HG03432 (cell line): Measurements from ENCODE around the gene CDK3.
"Not testable (repeated sequence)": the region's sequence is repeated elsewhere in the genome, so short reads cannot be mapped to it uniquely, and the experiment has no call there.

Experiments used
- ATAC-seq: cut with Tn5 transposase; IDR thresholded peaks from one replicate; pipeline ENCODE4 v1.9.1; 2021; ENCODE audit warnings: mild to moderate bottlenecking, moderate library complexity; ENCODE audit not compliant: unreplicated experiment

The CDK3 gene

GRCh38 chr17:76036497-76037261, 36.0 kb downstream of the CDK3 start:
- ATAC-seq, result no peak

- no peak for ATAC-seq
Measured at GRCh38 chr17:76038050-76038449, 37.4 kb downstream of the CDK3 start.

GRCh38 chr17:76039121-76039520, 38.5 kb downstream of the CDK3 start:
- ATAC-seq, result no peak

GRCh38 chr17:76040376-76040775, 39.7 kb downstream of the CDK3 start:
- ATAC-seq, result no peak

- ATAC-seq, result not testable (repeated sequence)
Measured at GRCh38 chr17:76042868-76043267, 42.2 kb downstream of the CDK3 start.

- not testable (repeated sequence) for ATAC-seq
Measured at GRCh38 chr17:76044475-76045007, 43.9 kb downstream of the CDK3 start.

- ATAC-seq, result no peak
Measured at GRCh38 chr17:76046064-76046463, 45.4 kb downstream of the CDK3 start.

- ATAC-seq, result no peak
Measured at GRCh38 chr17:76048025-76048605, 47.5 kb downstream of the CDK3 start.

- ATAC-seq, result no peak
Measured at GRCh38 chr17:76048711-76049110, 48.1 kb downstream of the CDK3 start.

- no peak for ATAC-seq
Measured at GRCh38 chr17:76049239-76049638, 48.6 kb downstream of the CDK3 start.

- ATAC-seq, result no peak
Measured at GRCh38 chr17:76049836-76050537, 49.3 kb downstream of the CDK3 start.

GRCh38 chr17:76050538-76051467, 50.1 kb downstream of the CDK3 start:
- no peak for ATAC-seq

- ATAC-seq, result no peak
Measured at GRCh38 chr17:76051561-76051960, 50.9 kb downstream of the CDK3 start.

- ATAC-seq, result no peak
Measured at GRCh38 chr17:76053246-76054111, 52.8 kb downstream of the CDK3 start.

- no peak for ATAC-seq
Measured at GRCh38 chr17:76054112-76054476, 53.4 kb downstream of the CDK3 start.
